GM12801 (cell line): Measurements from ENCODE around the gene AGBL3.

ENCODE experiments used
- CTCF ChIP-seq: IDR thresholded peaks from one replicate; pipeline ENCODE4 v1.5.1; 2011; ENCODE audit warnings: control low read depth; ENCODE audit not compliant: insufficient read length; ENCODE audit errors: extremely low read depth

Gene AGBL3

GRCh38 chr7:134986363-134987251 lies at the start of gene AGBL3:
Gene AGBL3, plus strand, starts transcription at chr7:134986508. Its CDS starts 1,426 bp downstream, at chr7:134987934.
- TF ChIP-seq CTCF = no peak

GRCh38 chr7:134936893-134937510 lies 49.3 kb upstream of the AGBL3 start:
- no peak for TF ChIP-seq CTCF

GRCh38 chr7:134938141-134938540 lies 48.2 kb upstream of the AGBL3 start:
- TF ChIP-seq CTCF = no peak

- TF ChIP-seq CTCF = no peak
Measured at GRCh38 chr7:134939136-134939535, 47.2 kb upstream of the AGBL3 start.

GRCh38 chr7:134940729-134941128 lies 45.6 kb upstream of the AGBL3 start:
- TF ChIP-seq CTCF = no peak

- no peak for TF ChIP-seq CTCF
Measured at GRCh38 chr7:134941185-134941900, 45.0 kb upstream of the AGBL3 start.

- no peak for TF ChIP-seq CTCF
Measured at GRCh38 chr7:134941952-134942351, 44.4 kb upstream of the AGBL3 start.
